SK-N-SH (cell line): ENCODE measurements around the gene KLHL42. TPM values are rescaled to one million over a fixed set of nuclear protein-coding genes. Genes with fewer than 3 reads are reported as not detected.

Experiments used
- CTCF ChIA-PET: fragments of 300-600, 350-600 bp; formaldehyde crosslinking; extraction: SDS; loops from one replicate; lab custom pipeline; 2021; lab: Yijun Ruan, JAX
- POLR2A ChIA-PET: fragments of 350-600 bp; sonication (Branson Sonifier 250); formaldehyde crosslinking; extraction: SDS; loops from one replicate; lab custom pipeline; 2020; ENCODE audit warnings: antibody characterized with exemption, inconsistent platforms; lab: Yijun Ruan, JAX
- DNase-seq: peaks from one replicate; pipeline ENCODE4 v3.0.0; 2012
- H2AFZ ChIP-seq: fragments of 200-600 bp; sonication (generic); 2 replicates; pipeline ENCODE4 v1.8.1; 2016; ENCODE audit warnings: antibody characterized with exemption, mild to moderate bottlenecking, low read depth
- H3F3A ChIP-seq: fragments of 200-600 bp; sonication (generic); replicated peaks from 2 replicates; pipeline ENCODE3; 2016; ENCODE audit warnings: antibody characterized with exemption, mild to moderate bottlenecking; ENCODE audit not compliant: insufficient read depth
- H3K27ac ChIP-seq, 2 experiments: fragments of 200-500 bp in 1 of 2; fragments of 200-600 bp in 1 of 2; sonication (Bioruptor generic) in 1 of 2; sonication (generic), shearing (Covaris generic) in 1 of 2; 2 replicates each; pipeline versions ENCODE4 v1.5.1 to v1.6.1; 2014 to 2016; ENCODE audit warnings: low read depth in 2 of 2, inconsistent platforms in 1 of 2, low read length in 1 of 2, mild to moderate bottlenecking in 1 of 2, mixed read lengths in 1 of 2
- H3K27me3 ChIP-seq: fragments of 200-600 bp; sonication (generic), shearing (Covaris generic); 2 replicates; pipeline ENCODE4 v1.6.1; 2016; ENCODE audit warnings: mixed run types; ENCODE audit not compliant: insufficient read depth
- H3K36me3 ChIP-seq, 2 experiments: fragments of 200-500 bp in 1 of 2; fragments of 200-600 bp in 1 of 2; sonication (Bioruptor generic) in 1 of 2; sonication (generic) in 1 of 2; replicated peaks in 1 of 2; 2 replicates each; pipeline versions ENCODE3 to v1.5.1; 2014 to 2016; ENCODE audit warnings: low read length in 1 of 2, mild to moderate bottlenecking in 1 of 2; ENCODE audit not compliant: insufficient read depth in 2 of 2, control insufficient read depth in 1 of 2
- H3K4me1 ChIP-seq, 2 experiments: fragments of 200-500 bp in 1 of 2; fragments of 200-600 bp in 1 of 2; sonication (Bioruptor generic) in 1 of 2; sonication (generic), shearing (Covaris generic) in 1 of 2; 2 replicates each; pipeline versions ENCODE4 v1.5.1 to v1.6.1; 2014 to 2016; ENCODE audit warnings: low read depth in 1 of 2, low read length in 1 of 2, mixed run types in 1 of 2; ENCODE audit not compliant: insufficient read depth in 2 of 2, control insufficient read depth in 1 of 2
- H3K4me2 ChIP-seq: fragments of 200-600 bp; sonication (generic), shearing (Covaris generic); 2 replicates; pipeline ENCODE4 v1.6.1; 2017; ENCODE audit warnings: mixed run types
- H3K4me3 ChIP-seq, 2 experiments: fragments of 200-500 bp in 1 of 2; fragments of 200-600 bp in 1 of 2; sonication (Bioruptor generic) in 1 of 2; sonication (generic), shearing (Covaris generic) in 1 of 2; 2 replicates each; pipeline versions ENCODE4 v1.5.1 to v1.8.1; 2014 to 2016; ENCODE audit warnings: low read depth in 2 of 2, inconsistent platforms in 1 of 2, low read length in 1 of 2, mild to moderate bottlenecking in 1 of 2, mixed read lengths in 1 of 2, moderate library complexity in 1 of 2
- H3K79me2 ChIP-seq: fragments of 200-600 bp; sonication (generic); 2 replicates; pipeline ENCODE4 v1.8.1; 2017; ENCODE audit warnings: mild to moderate bottlenecking; ENCODE audit not compliant: insufficient read depth
- H3K9ac ChIP-seq: fragments of 200-600 bp; sonication (generic); 2 replicates; pipeline ENCODE4 v1.6.1; 2017; ENCODE audit warnings: mixed run types
- H3K9me2 ChIP-seq: fragments of 200-600 bp; sonication (generic); 2 replicates; pipeline ENCODE4 v1.6.1; 2017; ENCODE audit warnings: mixed run types
- H3K9me3 ChIP-seq: fragments of 200-600 bp; sonication (generic); 2 replicates; pipeline ENCODE4 v1.6.1; 2017; ENCODE audit warnings: mixed run types, mild to moderate bottlenecking, moderate library complexity
- H4K20me1 ChIP-seq: fragments of 200-600 bp; sonication (generic); 2 replicates; pipeline ENCODE4 v1.6.1; 2017; ENCODE audit warnings: mild to moderate bottlenecking, mixed run types; ENCODE audit not compliant: insufficient read depth
- ELF1 ChIP-seq: IDR thresholded peaks from 2 replicates; pipeline ENCODE4 v1.4.0; 2012
- EP300 ChIP-seq, 2 experiments: IDR thresholded peaks; 2 replicates each; pipeline versions ENCODE4 v1.4.0 to v1.6.1; 2012; ENCODE audit warnings: borderline replicate concordance in 1 of 2, low read depth in 1 of 2, low read length in 1 of 2
- FOXJ3 ChIP-seq: sonication (generic); formaldehyde crosslinking; IDR thresholded peaks from 2 replicates; pipeline ENCODE4 v1.5.1; 2020; ENCODE audit warnings: mild to moderate bottlenecking, missing genetic modification reagents
- NRF1 ChIP-seq: IDR thresholded peaks from 2 replicates; pipeline ENCODE4 v1.6.1; 2012; ENCODE audit warnings: low read depth, mild to moderate bottlenecking, low read length
- POLR2AphosphoS5 ChIP-seq: IDR thresholded peaks from 2 replicates; pipeline ENCODE4 v1.6.1; 2012; ENCODE audit warnings: low read depth, low read length
- RAD21 ChIP-seq: IDR thresholded peaks from 2 replicates; pipeline ENCODE4 v1.6.1; 2012; ENCODE audit warnings: mild to moderate bottlenecking, low read length
- SMC3 ChIP-seq: IDR thresholded peaks from 2 replicates; pipeline ENCODE4 v1.6.1; 2012; ENCODE audit warnings: low read depth, low read length, improper control_type of control experiment
- TEAD4 ChIP-seq: IDR thresholded peaks from 2 replicates; pipeline ENCODE4 v1.4.0; 2012; ENCODE audit warnings: mild to moderate bottlenecking, borderline replicate concordance; ENCODE audit not compliant: insufficient read depth
- WGBS: methylation state at CpG from one replicate; pipeline ENCODE4 v1.1.6; 2017; ENCODE audit warnings: low lambda C conversion rate; 5-methylcytosine and 5-hydroxymethylcytosine counted together
- polyA plus RNA-seq, 3 experiments: library from polyadenylated mRNA; depleted of rRNA; stranded (reverse); fragments of >200 nt; gene quantifications; 2 replicates each; pipeline ENCODE4 v1.2.3, GENCODE V29; 2012
- TF ChIP-seq, protein P1 (sequence below): fragments of 200-600 bp; sonication (generic); IDR thresholded peaks from 2 replicates; pipeline ENCODE4 v1.6.1; 2017; ENCODE audit warnings: antibody characterized with exemption, mild to moderate bottlenecking, moderate library complexity
- TF ChIP-seq, protein P2 (sequence below): IDR thresholded peaks from 2 replicates; pipeline ENCODE4 v1.4.0; 2012; ENCODE audit warnings: low read depth, borderline replicate concordance

KLHL42 gene
- polyA plus RNA-seq, 1 of the 3 experiments (the other 2 are of a cell fraction): 11.7 TPM

DNA sequence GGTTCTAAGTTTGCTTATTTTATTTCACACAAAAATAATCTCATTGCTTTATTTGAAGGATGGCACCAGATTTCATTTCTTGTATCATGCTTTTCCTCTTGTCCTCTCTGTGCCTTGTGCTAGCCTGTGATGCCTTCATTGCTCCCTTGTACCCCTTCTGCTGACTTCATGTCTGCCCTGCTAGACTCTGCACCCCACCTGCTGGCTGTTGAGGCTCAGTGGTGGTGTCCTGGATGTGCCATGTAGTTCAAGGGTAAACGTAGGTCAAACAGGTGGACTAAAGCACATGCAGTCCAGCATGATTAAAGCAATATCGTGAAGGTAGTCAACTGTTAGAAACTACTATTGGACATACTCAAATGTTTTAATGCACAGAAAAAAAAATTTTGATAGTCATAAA lies 47.8 kb upstream of the KLHL42 start:
- peaks cover 5% of the 10 kb centered on the region for H3F3A ChIP-seq
- DNase-seq: no peak
- H3K4me2 ChIP-seq: no peak overlapping the region
- H3K4me3 ChIP-seq: no peak overlapping the region
- H3K79me2 ChIP-seq: peaks cover 11% of the 10 kb centered on the region; the same call in 1 of the 2 replicates
- POLR2A ChIA-PET: no interaction called here
- H4K20me1 ChIP-seq: no peaks in the 10 kb centered on the region
- no peaks in the 10 kb centered on the region for H3K9me3 ChIP-seq
- WGBS: 51% methylated on average over 2 of the region's 2 CpGs
- H3K9ac ChIP-seq: no peak overlapping the region
- no peaks in the 10 kb centered on the region for H3K9me2 ChIP-seq
- peaks cover 0 to 7% of the 10 kb centered on the region in 2 experiments; a peak in 2 of 4 replicates for H3K4me1 ChIP-seq
- TF ChIP-seq ELF1: no peak
- TF ChIP-seq RAD21: peak; percentile 29
- TF ChIP-seq SMC3: peak; percentile 23; the same call in 1 of the 2 replicates
- TF ChIP-seq, protein P1, sequence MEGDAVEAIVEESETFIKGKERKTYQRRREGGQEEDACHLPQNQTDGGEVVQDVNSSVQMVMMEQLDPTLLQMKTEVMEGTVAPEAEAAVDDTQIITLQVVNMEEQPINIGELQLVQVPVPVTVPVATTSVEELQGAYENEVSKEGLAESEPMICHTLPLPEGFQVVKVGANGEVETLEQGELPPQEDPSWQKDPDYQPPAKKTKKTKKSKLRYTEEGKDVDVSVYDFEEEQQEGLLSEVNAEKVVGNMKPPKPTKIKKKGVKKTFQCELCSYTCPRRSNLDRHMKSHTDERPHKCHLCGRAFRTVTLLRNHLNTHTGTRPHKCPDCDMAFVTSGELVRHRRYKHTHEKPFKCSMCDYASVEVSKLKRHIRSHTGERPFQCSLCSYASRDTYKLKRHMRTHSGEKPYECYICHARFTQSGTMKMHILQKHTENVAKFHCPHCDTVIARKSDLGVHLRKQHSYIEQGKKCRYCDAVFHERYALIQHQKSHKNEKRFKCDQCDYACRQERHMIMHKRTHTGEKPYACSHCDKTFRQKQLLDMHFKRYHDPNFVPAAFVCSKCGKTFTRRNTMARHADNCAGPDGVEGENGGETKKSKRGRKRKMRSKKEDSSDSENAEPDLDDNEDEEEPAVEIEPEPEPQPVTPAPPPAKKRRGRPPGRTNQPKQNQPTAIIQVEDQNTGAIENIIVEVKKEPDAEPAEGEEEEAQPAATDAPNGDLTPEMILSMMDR: peak; percentile 45
- TF ChIP-seq, all 33 proteins: peak for 3
- Histone ChIP-seq H3K27ac (no peak overlapping the region), H2AFZ (no peak overlapping the region), H3K27me3 (no peaks in the 10 kb centered on the region), H3K36me3 (peaks cover 44 to 52% of the 10 kb centered on the region in 2 experiments)
- CTCF ChIA-PET: interaction anchor here (0.8 to 10.9 kb wide), 11 partner anchors 10 to 1140 kb away, joined by 3 to 92 read pairs (median 7); no protein-coding TSS in a partner anchor

DNA sequence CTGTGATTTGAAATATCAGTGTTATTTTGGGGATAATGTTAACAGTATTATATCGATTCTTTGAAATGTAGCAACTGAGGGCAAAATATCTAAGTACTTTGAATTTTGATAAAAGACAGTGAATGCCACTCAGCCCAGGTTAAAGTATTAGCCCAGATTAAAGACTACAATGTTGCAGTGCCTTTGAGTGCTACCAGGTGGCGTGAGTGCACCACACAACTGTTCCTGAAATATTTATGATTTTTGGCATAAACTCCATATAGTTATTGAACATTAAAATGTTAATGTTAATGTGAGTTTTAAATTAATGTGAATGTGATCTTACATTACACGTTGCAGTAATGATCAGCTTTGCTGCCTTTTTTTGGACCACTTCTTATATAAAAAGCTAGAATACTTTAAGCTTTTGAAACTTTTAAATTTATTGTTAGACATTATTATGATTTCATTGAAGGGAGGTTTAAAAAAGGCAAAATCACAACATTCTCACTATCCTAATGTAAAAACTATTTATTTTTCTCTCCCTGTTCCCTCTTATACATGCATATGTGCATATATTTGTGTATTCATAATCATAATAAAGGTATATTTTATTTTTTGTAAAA lies 46.9 kb upstream of the KLHL42 start:
- H3K4me2 ChIP-seq: no peak overlapping the region
- CTCF ChIA-PET: interaction anchor here (0.6 to 10.9 kb wide), 29 partner anchors 8 to 1140 kb away, joined by 3 to 92 read pairs (median 3); no protein-coding TSS in a partner anchor
- no peak overlapping the region for H3K9ac ChIP-seq
- H3K4me3 ChIP-seq: no peak overlapping the region; a peak in 1 of 4 replicates
- peaks cover 5% of the 10 kb centered on the region for H3F3A ChIP-seq
- peak; percentile 55 for DNase-seq
- TF ChIP-seq, protein P2, sequence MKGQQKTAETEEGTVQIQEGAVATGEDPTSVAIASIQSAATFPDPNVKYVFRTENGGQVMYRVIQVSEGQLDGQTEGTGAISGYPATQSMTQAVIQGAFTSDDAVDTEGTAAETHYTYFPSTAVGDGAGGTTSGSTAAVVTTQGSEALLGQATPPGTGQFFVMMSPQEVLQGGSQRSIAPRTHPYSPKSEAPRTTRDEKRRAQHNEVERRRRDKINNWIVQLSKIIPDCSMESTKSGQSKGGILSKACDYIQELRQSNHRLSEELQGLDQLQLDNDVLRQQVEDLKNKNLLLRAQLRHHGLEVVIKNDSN: no peak
- TF ChIP-seq POLR2AphosphoS5 (no peak), FOXJ3 (CRISPR knock-in tag) (no peak), SMC3 (peak; percentile 86), EP300 (IDR thresholded peaks at IDR 0.05; ENCODE audit: borderline replicate concordance in 1 of 2, low read depth in 1 of 2, low read length in 1 of 2) (no peak), TEAD4 (no peak), NRF1 (0 out of 2 replicates have a peak, but pooled peaks have one; percentile 10), RAD21 (peak; percentile 95)
- TF ChIP-seq, protein P1: peak; percentile 97
- no peak overlapping the region for H3K27ac ChIP-seq
- no peaks in the 10 kb centered on the region for H3K9me2 ChIP-seq
- WGBS: 12% methylated on average over 3 of the region's 3 CpGs
- peaks cover 0 to 7% of the 10 kb centered on the region in 2 experiments; a peak in 2 of 4 replicates for H3K4me1 ChIP-seq
- H3K36me3 ChIP-seq: peaks cover 48 to 60% of the 10 kb centered on the region in 2 experiments
- no peaks in the 10 kb centered on the region for H3K27me3 ChIP-seq
- H3K79me2 ChIP-seq: peaks cover 11% of the 10 kb centered on the region; the same call in 1 of the 2 replicates
- H2AFZ ChIP-seq: no peak overlapping the region
- no peaks in the 10 kb centered on the region for H4K20me1 ChIP-seq
- POLR2A ChIA-PET: no interaction called here
- H3K9me3 ChIP-seq: no peaks in the 10 kb centered on the region
